Kidney epithelial cell (primary cell): Measurements from ENCODE around the gene KMT2C. TPM values are rescaled to one million over a fixed set of nuclear protein-coding genes. Genes with fewer than 3 reads are reported as not detected.
"Not testable (repeated sequence)": the region's sequence is repeated elsewhere in the genome, so short reads cannot be mapped to it uniquely, and the experiment has no call there.

Experiments used
- DNase-seq: peaks from one replicate; pipeline ENCODE4 v3.0.0-alpha.2; 2010; ENCODE audit warnings: low read depth
- H3K27me3 ChIP-seq: 2 replicates; pipeline ENCODE4 v1.6.0; 2011; ENCODE audit warnings: low read length; ENCODE audit not compliant: control insufficient read depth, insufficient read depth
- H3K36me3 ChIP-seq: 2 replicates; pipeline ENCODE4 v1.5.1; 2011; ENCODE audit warnings: low read length; ENCODE audit not compliant: control insufficient read depth, insufficient read depth
- H3K4me3 ChIP-seq: 2 replicates; pipeline ENCODE4 v1.5.1; 2011; ENCODE audit warnings: low read depth, mild to moderate bottlenecking, control low read depth, low read length
- CTCF ChIP-seq: IDR thresholded peaks from 2 replicates; pipeline ENCODE4 v1.5.1; 2011; ENCODE audit warnings: mild to moderate bottlenecking, moderate library complexity, low read length, control low read depth, inconsistent platforms; ENCODE audit not compliant: insufficient read depth, poor library complexity, severe bottlenecking
- total RNA-seq: library from RNA; depleted of rRNA; stranded (reverse); fragments of >200 nt; gene quantifications from 2 replicates; pipeline ENCODE4 v1.2.3, GENCODE V29; 2015

Gene KMT2C
- total RNA-seq, 1 donor from 2014 or later = 29.0 TPM

- TF ChIP-seq CTCF = no peak
- no peak for DNase-seq
- no peaks in the 10 kb centered on the region for H3K27me3 ChIP-seq
Observed at GRCh38 chr7:152414779-152415178, 21.0 kb downstream of the KMT2C start.

DNA sequence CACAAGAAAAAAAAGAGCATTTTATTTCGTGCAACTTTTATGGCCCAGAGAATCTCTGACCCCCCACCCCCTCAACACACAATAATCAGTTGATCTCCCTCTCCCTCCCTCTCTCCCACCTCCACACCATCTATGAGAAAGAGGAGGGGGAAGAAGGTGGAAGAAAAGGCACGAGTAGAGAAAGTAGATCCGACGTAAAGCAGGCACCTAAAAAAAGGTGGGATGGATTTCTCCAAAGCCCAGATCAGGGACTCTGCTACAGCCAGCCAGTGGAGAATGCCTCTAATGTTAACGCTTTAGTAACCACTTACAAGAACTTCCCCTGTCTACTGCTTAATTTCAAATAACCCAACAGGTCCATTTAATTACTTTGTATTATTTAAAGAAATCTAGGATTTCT lies 24.4 kb downstream of the KMT2C start:
- Histone ChIP-seq H3K36me3 (no peaks in the 10 kb centered on the region), H3K27me3 (no peaks in the 10 kb centered on the region), H3K4me3 (no peak overlapping the region)
- DNase-seq = no peak
- TF ChIP-seq CTCF = no peak

More at GRCh38 chr7:152414779-152415178, 21.0 kb downstream of the KMT2C start:
- Histone ChIP-seq H3K4me3 (no peak overlapping the region), H3K36me3 (no peaks in the 10 kb centered on the region)

GRCh38 chr7:152406491-152406890 lies 29.3 kb downstream of the KMT2C start:
- H3K4me3 ChIP-seq = no peak overlapping the region
- no peak for TF ChIP-seq CTCF

GRCh38 chr7:152406030-152406429 lies 29.8 kb downstream of the KMT2C start:
- not testable (repeated sequence) for H3K36me3 ChIP-seq, H3K4me3 ChIP-seq

More at GRCh38 chr7:152406491-152406890, 29.3 kb downstream of the KMT2C start:
- DNase-seq = no peak
- Histone ChIP-seq H3K36me3 (no peaks in the 10 kb centered on the region), H3K27me3 (no peaks in the 10 kb centered on the region)

GRCh38 chr7:152403726-152404125 lies 32.1 kb downstream of the KMT2C start:
- Histone ChIP-seq H3K27me3 (no peaks in the 10 kb centered on the region), H3K4me3 (no peak overlapping the region), H3K36me3 (no peaks in the 10 kb centered on the region)
- no peak for DNase-seq
- TF ChIP-seq CTCF = no peak

More at GRCh38 chr7:152406030-152406429, 29.8 kb downstream of the KMT2C start:
- not testable (repeated sequence) for H3K27me3 ChIP-seq, DNase-seq

DNA sequence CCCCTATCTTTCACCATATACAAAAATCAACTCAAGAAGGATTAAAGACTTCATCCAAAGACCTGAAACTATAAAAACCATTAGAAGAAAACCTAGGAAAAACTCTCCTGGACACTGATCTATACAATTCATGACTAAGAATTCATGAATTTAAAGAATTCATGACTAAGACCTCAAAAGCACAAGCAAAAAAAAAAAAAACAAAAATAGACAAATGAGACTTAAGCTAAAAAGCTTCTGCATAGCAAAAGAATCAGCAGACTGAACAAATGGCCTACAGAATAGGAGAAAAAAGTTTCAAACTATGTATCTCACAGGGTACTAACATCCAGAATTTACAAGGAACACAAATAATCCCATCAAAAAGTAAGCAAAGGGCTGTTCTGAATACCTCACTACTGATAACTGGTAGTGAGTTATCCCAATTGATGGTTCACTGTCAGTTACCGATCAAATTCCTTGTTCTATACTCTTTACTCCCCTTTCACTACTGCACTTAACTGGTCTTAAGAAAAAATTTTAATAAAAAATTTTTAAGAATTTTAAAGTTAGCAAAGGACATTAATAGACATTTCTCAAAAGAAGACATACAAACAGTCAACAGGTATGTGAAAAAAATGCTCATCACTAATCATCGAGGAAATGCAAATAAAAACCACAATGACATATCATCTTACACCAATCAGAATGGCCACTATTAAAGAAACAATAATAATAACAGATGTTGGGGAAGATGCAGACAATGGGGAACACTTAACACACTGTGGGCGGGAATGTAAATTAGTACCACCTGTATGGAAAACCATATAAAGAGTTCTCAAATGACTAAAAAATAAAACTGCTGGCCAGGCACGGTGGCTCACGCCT lies 33.2 kb downstream of the KMT2C start:
- DNase-seq = no peak
- no peaks in the 10 kb centered on the region for H3K36me3 ChIP-seq
- H3K4me3 ChIP-seq = no peak overlapping the region
- H3K27me3 ChIP-seq = no peaks in the 10 kb centered on the region
- TF ChIP-seq CTCF = no peak
